IMR-90 (cell line): Measurements from ENCODE around the gene NDUFB2. TPM values are rescaled to one million over a fixed set of nuclear protein-coding genes. Genes with fewer than 3 reads are reported as not detected.

Experiments used
- ATAC-seq: fragments of 200-7000 bp; cut with Tn5 transposase; 2 replicates; pipeline ENCODE4 v1.9.1; 2020; ENCODE audit warnings: low read depth, mild to moderate bottlenecking, moderate library complexity
- BruUV-seq: library from RNA; stranded (reverse); fragments of 400-500 nt; replicated peaks from 2 replicates; lab custom pipeline; 2021; lab: Mats Ljungman, UMichigan
- CTCF ChIA-PET: fragments of 300-600 bp; formaldehyde crosslinking; extraction: SDS; loops from one replicate; lab custom pipeline; 2021; ENCODE audit warnings: antibody characterized with exemption; lab: Yijun Ruan, JAX
- POLR2A ChIA-PET: fragments of 300-600 bp; sonication (Branson Sonifier 250); formaldehyde crosslinking; loops from one replicate; lab custom pipeline; 2022; ENCODE audit warnings: antibody characterized with exemption; ENCODE audit not compliant: unreplicated experiment; lab: Charles Lee
- DNase-seq: peaks from one replicate; pipeline ENCODE4 v3.0.0; 2013
- H2AFZ ChIP-seq: replicated peaks from 2 replicates; pipeline ENCODE3; 2013; ENCODE audit warnings: low read length, mild to moderate bottlenecking; ENCODE audit not compliant: poor library complexity
- H2AK5ac ChIP-seq: 2 replicates; pipeline ENCODE4 v1.6.1; 2013; ENCODE audit warnings: low read depth, low read length, inconsistent platforms
- H2AK9ac ChIP-seq: replicated peaks from 2 replicates; pipeline ENCODE3; 2013; ENCODE audit warnings: mild to moderate bottlenecking, low read depth, low read length, moderate library complexity; ENCODE audit not compliant: poor library complexity
- H2BK120ac ChIP-seq: 2 replicates; pipeline ENCODE4 v1.6.1; 2013; ENCODE audit warnings: low read depth, low read length, inconsistent platforms
- H2BK15ac ChIP-seq: 3 replicates; pipeline ENCODE4 v1.6.1; 2013; ENCODE audit warnings: low read depth, low read length, inconsistent platforms
- H2BK20ac ChIP-seq: 2 replicates; pipeline ENCODE4 v1.6.1; 2013; ENCODE audit warnings: low read depth, mild to moderate bottlenecking, inconsistent platforms, low read length, moderate library complexity
- H2BK5ac ChIP-seq: 2 replicates; pipeline ENCODE4 v1.6.1; 2013; ENCODE audit warnings: mild to moderate bottlenecking, low read depth, low read length, inconsistent platforms; ENCODE audit not compliant: poor library complexity, severe bottlenecking
- H3K14ac ChIP-seq: replicated peaks from 2 replicates; pipeline ENCODE4 v1.6.1; 2013; ENCODE audit warnings: low read depth, low read length, inconsistent platforms
- H3K18ac ChIP-seq: 2 replicates; pipeline ENCODE4 v1.6.1; 2013; ENCODE audit warnings: low read depth, low read length, control low read depth
- H3K23ac ChIP-seq: 2 replicates; pipeline ENCODE4 v1.6.1; 2013; ENCODE audit warnings: low read depth, low read length, inconsistent platforms
- H3K27ac ChIP-seq: 2 replicates; pipeline ENCODE4 v1.5.1; 2013; ENCODE audit warnings: mild to moderate bottlenecking, control low read depth, low read length; ENCODE audit not compliant: insufficient read depth
- H3K27me3 ChIP-seq: 2 replicates; pipeline ENCODE4 v1.6.1; 2013; ENCODE audit warnings: low read length; ENCODE audit not compliant: control insufficient read depth, insufficient read depth
- H3K36me3 ChIP-seq: 2 replicates; pipeline ENCODE4 v1.6.1; 2013; ENCODE audit warnings: low read length, mixed read lengths; ENCODE audit not compliant: control insufficient read depth, insufficient read depth
- H3K4ac ChIP-seq: 2 replicates; pipeline ENCODE4 v1.6.1; 2013; ENCODE audit warnings: low read depth, low read length, inconsistent platforms
- H3K4me1 ChIP-seq: 2 replicates; pipeline ENCODE4 v1.6.1; 2013; ENCODE audit warnings: low read length, mixed read lengths; ENCODE audit not compliant: control insufficient read depth, insufficient read depth
- H3K4me2 ChIP-seq: 2 replicates; pipeline ENCODE4 v1.6.1; 2013; ENCODE audit warnings: low read depth, mild to moderate bottlenecking, control low read depth, low read length, moderate library complexity
- H3K4me3 ChIP-seq: 2 replicates; pipeline ENCODE4 v1.5.1; 2013; ENCODE audit warnings: low read depth, mild to moderate bottlenecking, control low read depth, low read length, moderate library complexity; ENCODE audit not compliant: insufficient read depth
- H3K56ac ChIP-seq: 2 replicates; pipeline ENCODE4 v1.6.1; 2013; ENCODE audit warnings: low read length, inconsistent platforms; ENCODE audit not compliant: insufficient read depth; ENCODE audit errors: extremely low read depth
- H3K79me1 ChIP-seq, 2 experiments: 2 replicates each; pipeline ENCODE4 v1.6.1; 2013; ENCODE audit warnings: low read length in 2 of 2, inconsistent platforms in 1 of 2, low read depth in 1 of 2
- H3K9ac ChIP-seq: 2 replicates; pipeline ENCODE4 v1.6.1; 2013; ENCODE audit warnings: low read depth, low read length, control low read depth
- H3K9me1 ChIP-seq: 2 replicates; pipeline ENCODE4 v1.6.1; 2013; ENCODE audit warnings: low read length, inconsistent platforms; ENCODE audit not compliant: insufficient read depth
- H3K9me3 ChIP-seq: 2 replicates; pipeline ENCODE4 v1.6.1; 2013; ENCODE audit warnings: low read length; ENCODE audit not compliant: control insufficient read depth, insufficient read depth
- H4K20me1 ChIP-seq: 2 replicates; pipeline ENCODE4 v1.6.1; 2013; ENCODE audit warnings: low read length, inconsistent platforms; ENCODE audit not compliant: insufficient read depth
- H4K5ac ChIP-seq: 2 replicates; pipeline ENCODE4 v1.6.1; 2013; ENCODE audit warnings: mild to moderate bottlenecking, low read depth, low read length, control low read depth
- H4K8ac ChIP-seq, 2 experiments: 2 replicates each; pipeline ENCODE4 v1.6.1; 2013; ENCODE audit warnings: low read depth in 2 of 2, low read length in 2 of 2, control low read depth in 1 of 2, inconsistent platforms in 1 of 2
- H4K91ac ChIP-seq: 2 replicates; pipeline ENCODE4 v1.6.1; 2013; ENCODE audit warnings: low read depth, low read length, inconsistent platforms; ENCODE audit not compliant: insufficient read depth
- BHLHE40 ChIP-seq: fragments of 150-350 bp; IDR thresholded peaks from 2 replicates; pipeline ENCODE4 v1.6.1; 2016; ENCODE audit warnings: mild to moderate bottlenecking, low read depth, low read length
- CEBPB ChIP-seq: IDR thresholded peaks from 2 replicates; pipeline ENCODE4 v1.6.1; 2012; ENCODE audit warnings: low read depth, low read length, improper control_type of control experiment
- ELK1 ChIP-seq: fragments of 150-350 bp; IDR thresholded peaks from 2 replicates; pipeline ENCODE4 v1.6.1; 2016; ENCODE audit warnings: low read depth, mild to moderate bottlenecking, low read length, moderate library complexity, borderline replicate concordance
- FOS ChIP-seq: fragments of 150-350 bp; IDR thresholded peaks from 2 replicates; pipeline ENCODE4 v1.6.1; 2016; ENCODE audit warnings: low read depth, low read length
- MAFK ChIP-seq: IDR thresholded peaks from 2 replicates; pipeline ENCODE4 v1.6.1; 2012; ENCODE audit warnings: low read depth, low read length, improper control_type of control experiment
- MXI1 ChIP-seq: IDR thresholded peaks from 2 replicates; pipeline ENCODE4 v1.6.1; 2012; ENCODE audit warnings: low read depth, mild to moderate bottlenecking, low read length, moderate library complexity, borderline replicate concordance
- NFE2L2 ChIP-seq: fragments of 150-350 bp; IDR thresholded peaks from 2 replicates; pipeline ENCODE4 v1.6.1; 2016; ENCODE audit warnings: low read depth, mild to moderate bottlenecking, low read length
- RAD21 ChIP-seq: IDR thresholded peaks from 2 replicates; pipeline ENCODE4 v1.6.1; 2012; ENCODE audit warnings: low read length, improper control_type of control experiment
- RCOR1 ChIP-seq: IDR thresholded peaks from 2 replicates; pipeline ENCODE4 v1.6.1; 2012; ENCODE audit warnings: mild to moderate bottlenecking, low read length, improper control_type of control experiment; ENCODE audit not compliant: insufficient replicate concordance
- SMC3 ChIP-seq: fragments of 150-350 bp; IDR thresholded peaks from 2 replicates; pipeline ENCODE4 v1.6.1; 2016; ENCODE audit warnings: low read depth, mild to moderate bottlenecking, antibody characterized with exemption, low read length, moderate library complexity
- WGBS, 2 experiments: methylation state at CpG; one replicate each; pipeline versions ENCODE4 v1.1.5 to v1.1.7; 2013; ENCODE audit warnings: missing lambda C conversion rate in 2 of 2; ENCODE audit not compliant: insufficient read length in 1 of 2; ENCODE audit errors: extremely low coverage in 2 of 2; 5-methylcytosine and 5-hydroxymethylcytosine counted together
- dilution Hi-C: fragments of 300-500 bp; cut with HindIII; formaldehyde crosslinking; loops from one replicate; pipeline ENCODE4 v1.14.3; 2018; ENCODE audit warnings: low sequenced_read_pairs; ENCODE audit not compliant: unreplicated experiment
- in situ Hi-C: fragments of 300-500 bp; cut with MboI; formaldehyde crosslinking; loops from 3 replicates; pipeline ENCODE4 v1.14.3; 2019; ENCODE audit warnings: low sequenced_read_pairs, inconsistent platforms, mixed read lengths
- intact Hi-C: fragments of 100-400 bp; cut with micrococcal nuclease; formaldehyde crosslinking; loops from 2 replicates; pipeline ENCODE4 v1.10.0; 2022
- polyA plus RNA-seq, 3 experiments: library from polyadenylated mRNA; depleted of rRNA; stranded (reverse); fragments of >200 nt; gene quantifications; 2 replicates each; pipeline ENCODE4 v1.2.3, GENCODE V29; 2012; ENCODE audit warnings: low replicate concordance in 1 of 3
- total RNA-seq: library from RNA; depleted of rRNA; stranded (reverse); fragments of >200 nt; gene quantifications from 2 replicates; pipeline ENCODE4 v1.2.3, GENCODE V29; 2012
- TF ChIP-seq, protein P1 (sequence below): fragments of 150-350 bp; IDR thresholded peaks from 2 replicates; pipeline ENCODE4 v1.6.1; 2017; ENCODE audit warnings: mild to moderate bottlenecking, antibody characterized with exemption, low read length, low read depth

Gene NDUFB2
- total and polyA plus RNA-seq, 2 of the 4 experiments (the other 2 are of a cell fraction), result 81.7 to 143 TPM

DNA sequence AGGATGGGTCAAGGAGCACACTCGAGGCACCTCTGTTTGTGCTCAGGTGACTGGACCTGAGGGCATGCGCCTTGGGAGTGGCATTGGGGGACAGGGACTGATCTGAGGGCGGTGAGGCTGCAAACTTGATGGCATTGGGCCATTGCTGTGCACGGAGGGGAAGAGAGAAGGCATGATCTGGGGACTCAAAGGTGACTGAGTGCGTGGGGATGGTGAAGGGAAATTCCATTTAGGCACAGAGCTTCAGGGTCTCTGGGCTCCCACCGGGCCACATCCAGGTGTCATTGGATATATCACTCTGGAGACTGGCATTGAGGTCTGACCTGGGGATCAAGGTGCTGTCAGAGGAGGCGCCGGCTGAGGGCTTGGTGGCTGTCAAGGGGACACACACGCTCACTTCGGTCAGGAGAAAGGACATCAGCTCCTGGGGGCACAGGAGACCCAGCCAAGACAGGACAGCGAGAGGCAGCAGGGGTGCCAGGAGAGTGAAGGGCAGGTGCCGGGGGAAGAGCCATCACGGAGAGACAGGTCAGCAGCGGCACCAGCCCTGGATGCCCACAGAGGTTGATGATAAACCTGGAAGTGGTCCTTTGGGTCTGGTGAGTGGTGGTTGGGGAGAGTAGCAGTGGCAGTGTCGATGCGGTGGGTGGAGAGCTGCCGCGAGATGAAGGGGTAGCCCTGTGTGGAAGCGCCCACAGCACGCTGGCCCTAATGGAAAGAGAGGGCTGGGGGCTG is 18.3 kb upstream of the NDUFB2 start:
- Histone ChIP-seq H4K91ac (no peak overlapping the region), H2BK120ac (no peak overlapping the region), H3K4me1 (0 out of 2 replicates have a peak, but pooled peaks cover 2% of the 10 kb centered on the region), H4K5ac (no peak overlapping the region), H3K27ac (no peak overlapping the region), H2AK5ac (no peak overlapping the region), H4K8ac (no peak overlapping the region), H3K9me1 (peaks cover 4% of the 10 kb centered on the region; the same call in 1 of the 2 replicates), H3K4ac (no peak overlapping the region), H3K18ac (no peak overlapping the region), H3K14ac (no peak overlapping the region), H3K9ac (no peak overlapping the region), H3K56ac (no peak overlapping the region), H3K4me3 (no peak overlapping the region), H3K23ac (no peak overlapping the region), H2AK9ac (no peak overlapping the region), H3K79me1 (peaks cover 3 to 6% of the 10 kb centered on the region in 2 experiments; a peak in 1 of 4 replicates), H2BK5ac (no peak overlapping the region), H3K36me3 (peaks cover 5% of the 10 kb centered on the region), H2BK15ac (no peak overlapping the region), H3K27me3 (no peaks in the 10 kb centered on the region), H4K20me1 (no peaks in the 10 kb centered on the region), H3K9me3 (no peaks in the 10 kb centered on the region), H2BK20ac (no peak overlapping the region), H3K4me2 (no peak overlapping the region), H2AFZ (peak overlapping the region; percentile 21)
- WGBS, 2 experiments, result 91% methylated on average over 10 of the region's 20 CpGs; no CpG with 5 or more reads in 1 of the 2 experiments
- in situ Hi-C loops (no loop called here), intact Hi-C loops (loop anchor here (5.0 kb wide), 1 partner anchor 854 kb away; no protein-coding TSS in a partner anchor), dilution Hi-C loops (no loop called here)
- BruUV-seq, result no TSS peak
- ChIA-PET POLR2A (no interaction called here), CTCF (interaction anchor here (0.6 kb wide), 1 partner anchor 916 kb away, joined by 3 read pairs; no protein-coding TSS in a partner anchor)
- ATAC-seq, result no peak
- TF ChIP-seq RAD21 (no peak), ELK1 (no peak), BHLHE40 (no peak), SMC3 (no peak), CEBPB (no peak), MXI1 (no peak), NFE2L2 (no peak), MAFK (no peak), RCOR1 (no peak), FOS (no peak)
- TF ChIP-seq, protein P1, sequence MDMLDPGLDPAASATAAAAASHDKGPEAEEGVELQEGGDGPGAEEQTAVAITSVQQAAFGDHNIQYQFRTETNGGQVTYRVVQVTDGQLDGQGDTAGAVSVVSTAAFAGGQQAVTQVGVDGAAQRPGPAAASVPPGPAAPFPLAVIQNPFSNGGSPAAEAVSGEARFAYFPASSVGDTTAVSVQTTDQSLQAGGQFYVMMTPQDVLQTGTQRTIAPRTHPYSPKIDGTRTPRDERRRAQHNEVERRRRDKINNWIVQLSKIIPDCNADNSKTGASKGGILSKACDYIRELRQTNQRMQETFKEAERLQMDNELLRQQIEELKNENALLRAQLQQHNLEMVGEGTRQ, result no peak
- DNase-seq, result no peak
